Activated CD4-positive, alpha-beta T cell treated with anti-CD3 and anti-CD28 coated beads, Interleukin-2, amount 50 U/mL, for 1 hour (primary cell): ENCODE measurements around the gene CPSF3.

ENCODE experiments used
- DNase-seq: peaks from one replicate; pipeline ENCODE4 v3.0.0-alpha.2; 2020

The CPSF3 gene

GRCh38 chr2:9422321-9423099, 944 bp upstream of the CPSF3 start:
- peak; percentile 41 for DNase-seq

- DNase-seq = peak; percentile 17
Measured at GRCh38 chr2:9423922-9424272, 443 bp downstream of the CPSF3 start.

- no peak for DNase-seq
Measured at GRCh38 chr2:9424447-9425164, 1.2 kb downstream of the CPSF3 start.

GRCh38 chr2:9428965-9429577, 5.6 kb downstream of the CPSF3 start:
- no peak for DNase-seq

- DNase-seq = no peak
Measured at GRCh38 chr2:9430316-9431293, 7.2 kb downstream of the CPSF3 start.

- DNase-seq = no peak
Measured at GRCh38 chr2:9434489-9434888, 11.0 kb downstream of the CPSF3 start.

GRCh38 chr2:9439536-9439935, 16.1 kb downstream of the CPSF3 start:
- DNase-seq = no peak

GRCh38 chr2:9440058-9440727, 16.7 kb downstream of the CPSF3 start:
- DNase-seq = no peak

GRCh38 chr2:9441556-9441955, 18.1 kb downstream of the CPSF3 start:
- DNase-seq = no peak

- DNase-seq = no peak
Measured at GRCh38 chr2:9443526-9443925, 20.1 kb downstream of the CPSF3 start.

GRCh38 chr2:9445089-9445488, 21.6 kb downstream of the CPSF3 start:
- DNase-seq = no peak

- no peak for DNase-seq
Measured at GRCh38 chr2:9451231-9451630, 27.8 kb downstream of the CPSF3 start.

GRCh38 chr2:9460441-9461017, 37.1 kb downstream of the CPSF3 start:
- DNase-seq = no peak

GRCh38 chr2:9461079-9461478, 37.6 kb downstream of the CPSF3 start:
- DNase-seq = no peak

- no peak for DNase-seq
Measured at GRCh38 chr2:9462313-9462712, 38.9 kb downstream of the CPSF3 start.

GRCh38 chr2:9462886-9463697, 39.6 kb downstream of the CPSF3 start:
- DNase-seq = no peak

GRCh38 chr2:9463698-9464034, 40.2 kb downstream of the CPSF3 start:
- DNase-seq = no peak

GRCh38 chr2:9465170-9465569, 41.7 kb downstream of the CPSF3 start:
- DNase-seq = no peak

GRCh38 chr2:9466147-9466683, 42.8 kb downstream of the CPSF3 start:
- DNase-seq = no peak

GRCh38 chr2:9467687-9468086, 44.2 kb downstream of the CPSF3 start:
- DNase-seq = no peak

- DNase-seq = no peak
Measured at GRCh38 chr2:9471206-9471605, 47.8 kb downstream of the CPSF3 start.
